Measurements from ENCODE around the gene CDH8.

- TF ChIP-seq, protein P1, sequence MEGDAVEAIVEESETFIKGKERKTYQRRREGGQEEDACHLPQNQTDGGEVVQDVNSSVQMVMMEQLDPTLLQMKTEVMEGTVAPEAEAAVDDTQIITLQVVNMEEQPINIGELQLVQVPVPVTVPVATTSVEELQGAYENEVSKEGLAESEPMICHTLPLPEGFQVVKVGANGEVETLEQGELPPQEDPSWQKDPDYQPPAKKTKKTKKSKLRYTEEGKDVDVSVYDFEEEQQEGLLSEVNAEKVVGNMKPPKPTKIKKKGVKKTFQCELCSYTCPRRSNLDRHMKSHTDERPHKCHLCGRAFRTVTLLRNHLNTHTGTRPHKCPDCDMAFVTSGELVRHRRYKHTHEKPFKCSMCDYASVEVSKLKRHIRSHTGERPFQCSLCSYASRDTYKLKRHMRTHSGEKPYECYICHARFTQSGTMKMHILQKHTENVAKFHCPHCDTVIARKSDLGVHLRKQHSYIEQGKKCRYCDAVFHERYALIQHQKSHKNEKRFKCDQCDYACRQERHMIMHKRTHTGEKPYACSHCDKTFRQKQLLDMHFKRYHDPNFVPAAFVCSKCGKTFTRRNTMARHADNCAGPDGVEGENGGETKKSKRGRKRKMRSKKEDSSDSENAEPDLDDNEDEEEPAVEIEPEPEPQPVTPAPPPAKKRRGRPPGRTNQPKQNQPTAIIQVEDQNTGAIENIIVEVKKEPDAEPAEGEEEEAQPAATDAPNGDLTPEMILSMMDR (IDR thresholded peaks at IDR 0.05; ENCODE audit: low read depth, low read length, poor library complexity, severe bottlenecking), result no peak
- no peak for TF ChIP-seq EZH2phosphoT487 (IDR thresholded peaks at IDR 0.05; ENCODE audit: borderline replicate concordance, low read length)
These were observed 238.9 kb downstream of the CDH8 start for GRCh38 chr16:61797296-61797795.

Measured in DOHH2 (cell line).